Ascending aorta (tissue), 2 donors: ENCODE measurements around the gene KCNJ16. TPM values are rescaled to one million over a fixed set of nuclear protein-coding genes. Genes with fewer than 3 reads are reported as not detected.
"Not testable (repeated sequence)": the region's sequence is repeated elsewhere in the genome, so short reads cannot be mapped to it uniquely, and the experiment has no call there.

Experiments used
- DNase-seq, 2 donors: peaks; one replicate each; pipeline ENCODE4 v3.0.0-alpha.2; 2019; ENCODE audit warnings: low spot score in 2 of 2
- H3K27ac ChIP-seq, 2 donors: fragments of 200-600 bp; sonication (generic); one replicate each; pipeline ENCODE4 v1.5.1; 2016 to 2017; ENCODE audit warnings: mild to moderate bottlenecking in 1 of 2
- H3K27me3 ChIP-seq: fragments of 200-600 bp; sonication (generic); one replicate; pipeline ENCODE4 v1.5.1; 2017
- H3K36me3 ChIP-seq, 2 donors: fragments of 200-600 bp; sonication (generic); one replicate each; pipeline ENCODE4 v1.5.1; 2016
- H3K4me1 ChIP-seq, 2 donors: fragments of 200-600 bp; sonication (generic); one replicate each; pipeline ENCODE4 v1.5.1; 2016 to 2017; ENCODE audit warnings: mild to moderate bottlenecking in 1 of 2
- H3K4me3 ChIP-seq, 2 donors: fragments of 200-600 bp; sonication (generic); one replicate each; pipeline ENCODE4 v1.5.1; 2016 to 2017; ENCODE audit warnings: mild to moderate bottlenecking in 1 of 2
- H3K9me3 ChIP-seq, 2 donors: fragments of 200-600 bp; sonication (generic); one replicate each; pipeline ENCODE4 v1.5.1; 2016
- intact Hi-C: fragments of 100-400 bp; cut with DNase I; formaldehyde crosslinking; loops from one replicate; pipeline ENCODE4 v1.15.1; 2023
- total RNA-seq: library from RNA; depleted of rRNA; stranded (reverse); fragments of >200 nt; gene quantifications from one replicate; pipeline ENCODE4 v1.1.0, GENCODE V29; 2016
- TF ChIP-seq, protein P1 (sequence below), 3 experiments: fragments of 200-600 bp in 2 of 3; fragments of 450-650 bp in 1 of 3; sonication (generic) in 2 of 3; IDR thresholded peaks; one replicate each; pipeline ENCODE4 v1.5.1; 2016 to 2019; ENCODE audit warnings: antibody characterized with exemption in 3 of 3, mild to moderate bottlenecking in 1 of 3, moderate library complexity in 1 of 3

The KCNJ16 gene
- total RNA-seq, 1 donor from 2014 or later = not detected

DNA sequence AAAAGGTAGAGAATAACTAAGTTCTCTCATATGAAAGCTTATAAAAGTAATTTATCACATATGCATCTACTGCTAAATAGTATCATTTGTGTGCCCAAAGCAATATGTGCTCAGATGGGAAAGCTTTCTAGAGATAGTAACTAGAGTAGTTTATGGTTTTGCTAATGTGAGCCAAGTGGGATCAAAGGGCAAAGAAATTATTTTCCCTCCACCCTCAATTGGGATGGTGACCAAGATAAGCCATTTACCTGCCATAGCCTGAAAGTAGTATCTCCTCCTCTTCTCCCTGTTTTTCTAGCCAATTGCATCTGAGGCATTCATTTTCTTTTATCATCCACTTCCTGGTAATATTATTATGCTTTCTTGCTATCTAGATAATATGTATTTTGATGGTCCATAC is 41.9 kb upstream of the KCNJ16 start:
- Histone ChIP-seq H3K27ac (no peak overlapping the region), H3K4me1 (no peaks in the 10 kb centered on the region), H3K9me3 (no peaks in the 10 kb centered on the region), H3K27me3 (no peaks in the 10 kb centered on the region), H3K36me3 (no peaks in the 10 kb centered on the region), H3K4me3 (no peak overlapping the region)
- TF ChIP-seq, protein P1, sequence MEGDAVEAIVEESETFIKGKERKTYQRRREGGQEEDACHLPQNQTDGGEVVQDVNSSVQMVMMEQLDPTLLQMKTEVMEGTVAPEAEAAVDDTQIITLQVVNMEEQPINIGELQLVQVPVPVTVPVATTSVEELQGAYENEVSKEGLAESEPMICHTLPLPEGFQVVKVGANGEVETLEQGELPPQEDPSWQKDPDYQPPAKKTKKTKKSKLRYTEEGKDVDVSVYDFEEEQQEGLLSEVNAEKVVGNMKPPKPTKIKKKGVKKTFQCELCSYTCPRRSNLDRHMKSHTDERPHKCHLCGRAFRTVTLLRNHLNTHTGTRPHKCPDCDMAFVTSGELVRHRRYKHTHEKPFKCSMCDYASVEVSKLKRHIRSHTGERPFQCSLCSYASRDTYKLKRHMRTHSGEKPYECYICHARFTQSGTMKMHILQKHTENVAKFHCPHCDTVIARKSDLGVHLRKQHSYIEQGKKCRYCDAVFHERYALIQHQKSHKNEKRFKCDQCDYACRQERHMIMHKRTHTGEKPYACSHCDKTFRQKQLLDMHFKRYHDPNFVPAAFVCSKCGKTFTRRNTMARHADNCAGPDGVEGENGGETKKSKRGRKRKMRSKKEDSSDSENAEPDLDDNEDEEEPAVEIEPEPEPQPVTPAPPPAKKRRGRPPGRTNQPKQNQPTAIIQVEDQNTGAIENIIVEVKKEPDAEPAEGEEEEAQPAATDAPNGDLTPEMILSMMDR (IDR thresholded peaks at IDR 0.05) = no peak
- intact Hi-C loops = no loop called here
- DNase-seq = no peak

- Histone ChIP-seq H3K9me3 (no peaks in the 10 kb centered on the region), H3K4me1 (no peaks in the 10 kb centered on the region), H3K36me3 (no peaks in the 10 kb centered on the region), H3K27me3 (no peaks in the 10 kb centered on the region), H3K4me3 (no peak overlapping the region), H3K27ac (no peak overlapping the region)
- TF ChIP-seq, protein P1 (IDR thresholded peaks at IDR 0.05) = no peak
- intact Hi-C loops = no loop called here
- DNase-seq = no peak
These were observed 40.9 kb upstream of the KCNJ16 start for GRCh38 chr17:70034158-70034557.

DNA sequence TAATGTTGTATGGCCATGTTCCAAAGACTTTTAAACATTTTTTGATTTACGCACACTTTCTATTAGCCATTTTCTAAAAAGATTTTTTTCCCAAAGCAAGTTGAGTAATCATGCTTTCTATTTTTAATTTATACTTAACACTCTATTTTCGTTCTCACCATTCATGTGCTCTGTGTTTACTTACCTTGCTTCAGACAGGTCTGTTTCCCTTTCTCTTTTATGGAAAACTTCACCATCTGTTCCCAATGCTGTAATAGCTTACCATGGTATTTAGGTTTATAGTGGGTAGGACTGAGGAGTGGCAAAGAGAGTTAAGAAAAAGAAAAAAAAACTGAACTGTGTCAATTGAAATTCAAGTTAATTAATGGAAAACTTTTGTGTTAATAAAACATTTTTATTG is 37.5 kb upstream of the KCNJ16 start:
- intact Hi-C loops = no loop called here
- TF ChIP-seq, protein P1 (IDR thresholded peaks at IDR 0.05) = no peak
- Histone ChIP-seq H3K27ac (no peak overlapping the region), H3K4me3 (no peak overlapping the region), H3K4me1 (no peaks in the 10 kb centered on the region), H3K36me3 (no peaks in the 10 kb centered on the region), H3K27me3 (no peaks in the 10 kb centered on the region), H3K9me3 (no peaks in the 10 kb centered on the region)
- no peak for DNase-seq

GRCh38 chr17:70040336-70040735 is 34.7 kb upstream of the KCNJ16 start:
- TF ChIP-seq, protein P1 (IDR thresholded peaks at IDR 0.05) = no peak
- no peaks in the 10 kb centered on the region for H3K36me3 ChIP-seq
- no peak overlapping the region for H3K4me3 ChIP-seq
- intact Hi-C loops = no loop called here
- no peaks in the 10 kb centered on the region for H3K4me1 ChIP-seq
- H3K9me3 ChIP-seq = no peaks in the 10 kb centered on the region
- no peak for DNase-seq
- no peak overlapping the region for H3K27ac ChIP-seq
- no peaks in the 10 kb centered on the region for H3K27me3 ChIP-seq

GRCh38 chr17:70041061-70041460 is 34.0 kb upstream of the KCNJ16 start:
- TF ChIP-seq, protein P1 (IDR thresholded peaks at IDR 0.05) = no peak
- intact Hi-C loops = no loop called here
- H3K4me3 ChIP-seq = no peak overlapping the region

DNA sequence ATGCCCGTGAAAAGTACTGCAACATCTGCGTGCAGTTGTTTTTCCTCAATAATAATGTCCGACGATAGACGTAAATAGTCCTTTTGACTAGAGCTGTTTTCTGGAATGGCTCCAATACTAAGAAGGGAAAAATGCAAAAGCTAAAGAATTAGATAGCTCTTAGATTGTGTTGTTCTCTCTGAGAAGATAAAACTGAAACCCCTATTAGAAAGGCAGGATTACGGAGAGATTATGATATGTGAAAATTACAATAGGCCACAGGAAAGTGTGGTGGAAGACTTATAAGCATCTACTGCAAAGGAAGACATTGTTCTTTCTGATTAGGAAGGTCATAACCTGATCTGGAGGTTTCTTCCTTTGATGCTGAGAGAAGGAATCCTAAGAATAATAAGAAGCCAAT is 33.5 kb upstream of the KCNJ16 start:
- TF ChIP-seq, protein P1 (IDR thresholded peaks at IDR 0.05) = no peak
- no peak overlapping the region for H3K4me3 ChIP-seq
- H3K9me3 ChIP-seq = no peaks in the 10 kb centered on the region
- H3K27ac ChIP-seq = no peak overlapping the region
- no peaks in the 10 kb centered on the region for H3K4me1 ChIP-seq
- intact Hi-C loops = no loop called here
- H3K27me3 ChIP-seq = no peaks in the 10 kb centered on the region
- DNase-seq = no peak
- H3K36me3 ChIP-seq = no peaks in the 10 kb centered on the region

More at GRCh38 chr17:70041061-70041460, 34.0 kb upstream of the KCNJ16 start:
- Histone ChIP-seq H3K4me1 (no peaks in the 10 kb centered on the region), H3K36me3 (no peaks in the 10 kb centered on the region), H3K9me3 (no peaks in the 10 kb centered on the region), H3K27me3 (no peaks in the 10 kb centered on the region), H3K27ac (no peak overlapping the region)
- no peak for DNase-seq

DNA sequence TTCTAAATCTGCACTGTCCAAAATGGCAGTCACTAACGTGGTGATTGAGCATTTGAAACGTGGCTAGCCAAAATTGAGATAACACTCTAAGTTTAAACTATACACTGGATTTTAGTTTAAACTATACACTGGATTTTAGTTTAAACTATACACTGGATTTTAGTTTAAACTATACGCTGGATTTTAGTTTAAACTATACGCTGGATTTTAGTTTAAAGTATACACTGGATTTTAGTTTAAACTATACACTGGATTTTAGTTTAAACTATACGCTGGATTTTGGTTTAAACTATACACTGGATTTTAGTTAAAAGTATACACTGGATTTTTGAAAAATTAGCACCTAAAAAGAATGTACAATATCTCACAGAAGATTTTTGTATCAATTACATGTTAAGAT is 29.2 kb upstream of the KCNJ16 start:
- DNase-seq, H3K4me1 ChIP-seq, H3K9me3 ChIP-seq, H3K27ac ChIP-seq, intact Hi-C loops, H3K27me3 ChIP-seq, H3K4me3 ChIP-seq, H3K36me3 ChIP-seq: not testable (repeated sequence)
